ENCODE results near the gene STX18.
"Not testable (repeated sequence)": the region's sequence is repeated elsewhere in the genome, so short reads cannot be mapped to it uniquely, and the experiment has no call there.

DNA sequence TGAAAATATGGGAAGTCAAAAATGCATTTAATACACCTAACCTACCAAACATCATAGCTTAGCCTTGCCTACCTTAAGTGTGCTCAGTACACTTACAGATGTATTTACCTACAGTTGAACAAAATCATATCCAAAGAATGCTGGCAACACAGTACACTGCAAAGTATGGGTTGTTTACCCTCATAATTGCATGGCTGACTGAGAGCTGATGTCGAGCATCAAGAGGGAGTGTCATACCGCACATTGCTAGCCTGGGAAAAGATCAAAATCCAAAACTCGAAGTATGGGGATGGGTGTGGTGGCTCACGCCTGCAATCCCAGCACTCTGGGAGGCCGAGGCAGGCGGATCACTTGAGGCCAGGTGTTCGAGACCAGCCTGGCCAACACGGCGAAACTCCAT lies 36.6 kb downstream of the STX18 start:
- TF ChIP-seq, protein P1, sequence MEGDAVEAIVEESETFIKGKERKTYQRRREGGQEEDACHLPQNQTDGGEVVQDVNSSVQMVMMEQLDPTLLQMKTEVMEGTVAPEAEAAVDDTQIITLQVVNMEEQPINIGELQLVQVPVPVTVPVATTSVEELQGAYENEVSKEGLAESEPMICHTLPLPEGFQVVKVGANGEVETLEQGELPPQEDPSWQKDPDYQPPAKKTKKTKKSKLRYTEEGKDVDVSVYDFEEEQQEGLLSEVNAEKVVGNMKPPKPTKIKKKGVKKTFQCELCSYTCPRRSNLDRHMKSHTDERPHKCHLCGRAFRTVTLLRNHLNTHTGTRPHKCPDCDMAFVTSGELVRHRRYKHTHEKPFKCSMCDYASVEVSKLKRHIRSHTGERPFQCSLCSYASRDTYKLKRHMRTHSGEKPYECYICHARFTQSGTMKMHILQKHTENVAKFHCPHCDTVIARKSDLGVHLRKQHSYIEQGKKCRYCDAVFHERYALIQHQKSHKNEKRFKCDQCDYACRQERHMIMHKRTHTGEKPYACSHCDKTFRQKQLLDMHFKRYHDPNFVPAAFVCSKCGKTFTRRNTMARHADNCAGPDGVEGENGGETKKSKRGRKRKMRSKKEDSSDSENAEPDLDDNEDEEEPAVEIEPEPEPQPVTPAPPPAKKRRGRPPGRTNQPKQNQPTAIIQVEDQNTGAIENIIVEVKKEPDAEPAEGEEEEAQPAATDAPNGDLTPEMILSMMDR (IDR thresholded peaks at IDR 0.05; ENCODE audit: low read length) = not testable (repeated sequence)
- not testable (repeated sequence) for TF ChIP-seq EZH2phosphoT487 (IDR thresholded peaks at IDR 0.05; ENCODE audit: low read length)
